ENCODE data around the gene EXOC6. TPM values are rescaled to one million over a fixed set of nuclear protein-coding genes. Genes with fewer than 3 reads are reported as not detected.

The EXOC6 gene
- total and polyA plus RNA-seq, 2 of the 13 experiments (the other 11 are each of a cell fraction or from before 2014, with no cell fraction given): 22.2 to 29.2 TPM

DNA sequence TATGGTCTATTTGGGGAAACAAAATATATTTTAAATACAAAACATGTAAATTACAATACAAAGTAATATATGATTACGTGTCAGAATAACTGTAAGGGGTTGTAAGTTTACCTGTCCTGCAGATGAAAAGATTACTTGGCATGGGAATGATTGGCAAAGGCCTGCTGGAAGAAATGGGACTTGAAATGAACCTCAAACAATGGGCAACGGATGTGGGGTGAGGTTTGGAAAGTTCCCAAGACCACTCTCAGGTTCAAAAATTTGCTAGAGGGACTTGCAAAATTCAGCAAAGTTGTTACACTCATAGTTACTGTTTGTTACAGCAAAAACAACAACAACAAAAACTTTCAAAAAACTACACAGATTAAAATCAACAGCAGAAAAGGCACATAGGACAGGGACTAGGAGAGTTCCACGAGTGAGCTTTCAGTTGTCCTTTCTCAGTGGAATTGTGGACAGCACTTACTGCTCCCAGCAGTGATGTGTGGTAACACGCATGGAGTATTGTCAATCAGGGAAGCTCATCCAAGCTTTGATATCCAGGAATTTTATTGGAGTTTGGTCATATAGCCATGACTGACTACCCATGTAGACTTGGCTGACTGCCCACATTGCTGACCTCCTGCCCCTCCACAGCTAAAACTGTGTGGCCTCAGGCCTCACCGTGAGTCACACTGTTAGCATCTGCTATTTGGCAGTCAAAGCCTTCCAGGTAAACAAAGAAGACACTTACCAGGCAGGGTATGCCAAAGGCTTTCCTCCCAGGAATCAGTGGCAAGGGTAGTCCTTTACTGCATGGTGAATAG, 43.8 kb downstream of the EXOC6 start (continued):
- TF ChIP-seq GMEB1 (CRISPR knock-in tag; IDR thresholded peaks at IDR 0.05; ENCODE audit: borderline replicate concordance): no peak
- TF ChIP-seq ZFP62 (CRISPR knock-in tag; IDR thresholded peaks at IDR 0.05): no peak
- peak; percentile 52; the same call in 1 of the 2 replicates for TF ChIP-seq ZNF792 (CRISPR knock-in tag; IDR thresholded peaks at IDR 0.05)
- TF ChIP-seq, protein P1, sequence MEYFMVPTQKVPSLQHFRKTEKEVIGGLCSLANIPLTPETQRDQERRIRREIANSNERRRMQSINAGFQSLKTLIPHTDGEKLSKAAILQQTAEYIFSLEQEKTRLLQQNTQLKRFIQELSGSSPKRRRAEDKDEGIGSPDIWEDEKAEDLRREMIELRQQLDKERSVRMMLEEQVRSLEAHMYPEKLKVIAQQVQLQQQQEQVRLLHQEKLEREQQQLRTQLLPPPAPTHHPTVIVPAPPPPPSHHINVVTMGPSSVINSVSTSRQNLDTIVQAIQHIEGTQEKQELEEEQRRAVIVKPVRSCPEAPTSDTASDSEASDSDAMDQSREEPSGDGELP (IDR thresholded peaks at IDR 0.05; ENCODE audit: borderline replicate concordance, low read depth): peak; percentile 44; the same call in 1 of the 2 replicates
- no peak for TF ChIP-seq ZSCAN20 (CRISPR knock-in tag; IDR thresholded peaks at IDR 0.05; ENCODE audit: borderline replicate concordance)
- TF ChIP-seq, protein P2, sequence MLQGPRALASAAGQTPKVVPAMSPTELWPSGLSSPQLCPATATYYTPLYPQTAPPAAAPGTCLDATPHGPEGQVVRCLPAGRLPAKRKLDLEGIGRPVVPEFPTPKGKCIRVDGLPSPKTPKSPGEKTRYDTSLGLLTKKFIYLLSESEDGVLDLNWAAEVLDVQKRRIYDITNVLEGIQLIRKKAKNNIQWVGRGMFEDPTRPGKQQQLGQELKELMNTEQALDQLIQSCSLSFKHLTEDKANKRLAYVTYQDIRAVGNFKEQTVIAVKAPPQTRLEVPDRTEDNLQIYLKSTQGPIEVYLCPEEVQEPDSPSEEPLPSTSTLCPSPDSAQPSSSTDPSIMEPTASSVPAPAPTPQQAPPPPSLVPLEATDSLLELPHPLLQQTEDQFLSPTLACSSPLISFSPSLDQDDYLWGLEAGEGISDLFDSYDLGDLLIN (CRISPR knock-in tag; IDR thresholded peaks at IDR 0.05; ENCODE audit: borderline replicate concordance): no peak
- TF ChIP-seq MXD1 (CRISPR knock-in tag; IDR thresholded peaks at IDR 0.05): no peak
- peak; percentile 32; the same call in 1 of the 2 replicates for TF ChIP-seq SMARCE1 (IDR thresholded peaks at IDR 0.05; ENCODE audit: borderline replicate concordance)
- 0 out of 4 replicates have a peak, but pooled peaks of 1 of the 2 experiments have one; percentile 26 for TF ChIP-seq HMGXB4 (CRISPR knock-in tag; IDR thresholded peaks at IDR 0.05; ENCODE audit: borderline replicate concordance in 1 of 2, low read depth in 1 of 2)
- peak; percentile 77 for TF ChIP-seq PAXIP1 (CRISPR knock-in tag; conservative IDR thresholded peaks at IDR 0.05)
- peak; percentile 84 for TF ChIP-seq FOSL1 (CRISPR knock-in tag; IDR thresholded peaks at IDR 0.05; ENCODE audit: borderline replicate concordance)
- TF ChIP-seq ZFX (CRISPR knock-in tag; IDR thresholded peaks at IDR 0.05; ENCODE audit: low read depth): peak; percentile 48; the same call in 1 of the 2 replicates
- 0 out of 2 replicates have a peak, but pooled peaks have one; percentile 45 for TF ChIP-seq ZIK1 (CRISPR knock-in tag; IDR thresholded peaks at IDR 0.05; ENCODE audit: borderline replicate concordance, low read depth)
- TF ChIP-seq, protein P3, sequence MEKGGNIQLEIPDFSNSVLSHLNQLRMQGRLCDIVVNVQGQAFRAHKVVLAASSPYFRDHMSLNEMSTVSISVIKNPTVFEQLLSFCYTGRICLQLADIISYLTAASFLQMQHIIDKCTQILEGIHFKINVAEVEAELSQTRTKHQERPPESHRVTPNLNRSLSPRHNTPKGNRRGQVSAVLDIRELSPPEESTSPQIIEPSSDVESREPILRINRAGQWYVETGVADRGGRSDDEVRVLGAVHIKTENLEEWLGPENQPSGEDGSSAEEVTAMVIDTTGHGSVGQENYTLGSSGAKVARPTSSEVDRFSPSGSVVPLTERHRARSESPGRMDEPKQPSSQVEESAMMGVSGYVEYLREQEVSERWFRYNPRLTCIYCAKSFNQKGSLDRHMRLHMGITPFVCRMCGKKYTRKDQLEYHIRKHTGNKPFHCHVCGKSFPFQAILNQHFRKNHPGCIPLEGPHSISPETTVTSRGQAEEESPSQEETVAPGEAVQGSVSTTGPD (CRISPR knock-in tag; IDR thresholded peaks at IDR 0.05): 0 out of 2 replicates have a peak, but pooled peaks have one; percentile 78
- TF ChIP-seq TARDBP (CRISPR knock-in tag; IDR thresholded peaks at IDR 0.05): 0 out of 2 replicates have a peak, but pooled peaks have one; percentile 33
